ENCODE measurements around the gene RNPC3.

- TF ChIP-seq, protein P1, sequence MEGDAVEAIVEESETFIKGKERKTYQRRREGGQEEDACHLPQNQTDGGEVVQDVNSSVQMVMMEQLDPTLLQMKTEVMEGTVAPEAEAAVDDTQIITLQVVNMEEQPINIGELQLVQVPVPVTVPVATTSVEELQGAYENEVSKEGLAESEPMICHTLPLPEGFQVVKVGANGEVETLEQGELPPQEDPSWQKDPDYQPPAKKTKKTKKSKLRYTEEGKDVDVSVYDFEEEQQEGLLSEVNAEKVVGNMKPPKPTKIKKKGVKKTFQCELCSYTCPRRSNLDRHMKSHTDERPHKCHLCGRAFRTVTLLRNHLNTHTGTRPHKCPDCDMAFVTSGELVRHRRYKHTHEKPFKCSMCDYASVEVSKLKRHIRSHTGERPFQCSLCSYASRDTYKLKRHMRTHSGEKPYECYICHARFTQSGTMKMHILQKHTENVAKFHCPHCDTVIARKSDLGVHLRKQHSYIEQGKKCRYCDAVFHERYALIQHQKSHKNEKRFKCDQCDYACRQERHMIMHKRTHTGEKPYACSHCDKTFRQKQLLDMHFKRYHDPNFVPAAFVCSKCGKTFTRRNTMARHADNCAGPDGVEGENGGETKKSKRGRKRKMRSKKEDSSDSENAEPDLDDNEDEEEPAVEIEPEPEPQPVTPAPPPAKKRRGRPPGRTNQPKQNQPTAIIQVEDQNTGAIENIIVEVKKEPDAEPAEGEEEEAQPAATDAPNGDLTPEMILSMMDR (IDR thresholded peaks at IDR 0.05; ENCODE audit: low read depth, low read length), result no peak
- no peak for TF ChIP-seq EZH2phosphoT487 (IDR thresholded peaks at IDR 0.05; ENCODE audit: low read depth)
Observed at GRCh38 chr1:103547840-103548239, 22.3 kb downstream of the RNPC3 start.
